GM19372 (cell line): ENCODE measurements around the gene MBD3.

Source experiments
- ATAC-seq: cut with Tn5 transposase; IDR thresholded peaks from one replicate; pipeline ENCODE4 v1.9.1; 2021; ENCODE audit warnings: mild to moderate bottlenecking, low read depth, moderate library complexity; ENCODE audit not compliant: unreplicated experiment

The MBD3 gene

DNA sequence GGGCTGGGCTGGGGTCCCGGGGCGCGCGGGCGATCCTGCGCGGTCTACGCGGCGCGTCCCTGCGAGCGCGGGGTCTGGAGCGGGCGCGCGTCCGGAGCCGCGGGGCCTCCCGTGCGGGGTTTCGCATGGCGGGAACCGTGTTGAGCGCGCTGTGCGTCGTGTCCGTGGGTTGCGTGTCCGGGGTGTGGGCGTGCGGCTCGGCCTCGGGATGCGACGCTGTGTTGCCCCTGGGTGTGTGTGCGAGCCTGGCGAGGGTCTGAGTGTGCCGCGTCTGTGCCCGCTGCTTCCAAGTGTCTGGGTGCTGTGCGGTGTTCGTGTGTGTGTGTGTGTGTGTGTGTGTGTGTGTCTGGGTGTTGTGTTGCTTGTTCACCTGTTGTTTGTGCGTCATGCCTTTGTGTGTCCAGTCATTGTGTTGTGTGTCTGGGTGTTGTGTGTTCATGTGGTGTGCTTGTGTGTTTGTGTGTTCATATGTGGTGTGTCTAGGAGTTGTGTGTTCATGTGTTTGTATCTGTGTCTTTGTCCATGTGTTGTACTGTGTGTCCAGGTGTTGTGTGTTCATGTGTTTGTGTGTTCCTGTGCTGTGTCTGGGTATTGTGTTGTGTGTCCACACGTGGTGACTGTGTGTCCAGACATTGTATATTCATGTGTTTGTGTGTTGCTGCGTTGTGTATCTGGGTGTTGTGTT lies 68.2 kb downstream of the MBD3 start:
- no peak for ATAC-seq
